ENCODE data around the gene TAF15. TPM values are rescaled to one million over a fixed set of nuclear protein-coding genes. Genes with fewer than 3 reads are reported as not detected.

The TAF15 gene
- total and polyA plus RNA-seq, 2 of the 13 experiments (the other 11 are each of a cell fraction or from before 2014, with no cell fraction given), result 25.2 to 26.5 TPM

DNA sequence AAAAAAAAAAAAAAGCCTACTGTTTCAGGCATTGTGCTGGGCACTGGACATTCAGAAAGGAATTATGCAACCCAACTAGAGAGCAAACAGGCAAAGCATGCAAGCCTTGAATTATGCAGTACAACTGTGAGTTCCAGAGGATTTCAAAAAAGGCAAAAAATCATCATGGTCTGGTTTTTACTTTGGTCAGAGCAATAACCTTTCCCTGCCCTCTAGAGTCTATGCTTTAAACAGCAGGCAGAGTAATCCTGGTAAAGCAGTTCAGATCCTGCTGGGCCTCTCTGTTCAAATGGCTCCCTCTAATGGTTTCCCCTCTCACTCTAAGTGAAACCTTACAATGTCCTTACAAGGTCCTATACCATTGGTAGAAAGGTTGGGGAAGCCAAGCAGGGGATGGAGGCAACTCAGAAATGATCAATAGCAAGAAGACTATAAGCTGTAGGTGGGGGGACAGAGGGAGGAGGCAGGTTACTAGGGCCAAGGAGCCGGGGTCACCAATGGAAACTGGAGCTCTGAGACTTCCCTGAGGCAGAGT lies 4.6 kb upstream of the TAF15 start (continued):
- TF ChIP-seq CEBPB (IDR thresholded peaks at IDR 0.05; ENCODE audit: borderline replicate concordance, low read depth, low read length) (peak; percentile 52; the same call in 1 of the 2 replicates), FOXA1 (IDR thresholded peaks at IDR 0.05) (no peak), FOXA1 (CRISPR knock-in tag; IDR thresholded peaks at IDR 0.05) (no peak), RBM22 (optimal IDR thresholded peaks at IDR 0.05; ENCODE audit: low read length) (no peak), ZMYM2 (CRISPR knock-in tag; IDR thresholded peaks at IDR 0.05) (no peak), ZNF724P (CRISPR knock-in tag; IDR thresholded peaks at IDR 0.05; ENCODE audit: borderline replicate concordance) (no peak), FOXM1 (CRISPR knock-in tag; IDR thresholded peaks at IDR 0.05) (no peak), SRSF1 (optimal IDR thresholded peaks at IDR 0.05; ENCODE audit: low read depth, low read length) (no peak), HDAC1 (CRISPR knock-in tag; IDR thresholded peaks at IDR 0.05) (no peak), FLYWCH1 (CRISPR knock-in tag; IDR thresholded peaks at IDR 0.05) (no peak), KLF9 (CRISPR knock-in tag; IDR thresholded peaks at IDR 0.05; ENCODE audit: low read depth) (no peak), JUN (CRISPR knock-in tag; IDR thresholded peaks at IDR 0.05) (no peak), ZNF652 (CRISPR knock-in tag; IDR thresholded peaks at IDR 0.05; ENCODE audit: borderline replicate concordance, low read depth) (no peak), AGO1 (IDR thresholded peaks at IDR 0.05; ENCODE audit: low read depth, low read length, poor library complexity, severe bottlenecking) (no peak), ZNF256 (CRISPR knock-in tag; conservative IDR thresholded peaks at IDR 0.05) (no peak)
- TF ChIP-seq, protein P1, sequence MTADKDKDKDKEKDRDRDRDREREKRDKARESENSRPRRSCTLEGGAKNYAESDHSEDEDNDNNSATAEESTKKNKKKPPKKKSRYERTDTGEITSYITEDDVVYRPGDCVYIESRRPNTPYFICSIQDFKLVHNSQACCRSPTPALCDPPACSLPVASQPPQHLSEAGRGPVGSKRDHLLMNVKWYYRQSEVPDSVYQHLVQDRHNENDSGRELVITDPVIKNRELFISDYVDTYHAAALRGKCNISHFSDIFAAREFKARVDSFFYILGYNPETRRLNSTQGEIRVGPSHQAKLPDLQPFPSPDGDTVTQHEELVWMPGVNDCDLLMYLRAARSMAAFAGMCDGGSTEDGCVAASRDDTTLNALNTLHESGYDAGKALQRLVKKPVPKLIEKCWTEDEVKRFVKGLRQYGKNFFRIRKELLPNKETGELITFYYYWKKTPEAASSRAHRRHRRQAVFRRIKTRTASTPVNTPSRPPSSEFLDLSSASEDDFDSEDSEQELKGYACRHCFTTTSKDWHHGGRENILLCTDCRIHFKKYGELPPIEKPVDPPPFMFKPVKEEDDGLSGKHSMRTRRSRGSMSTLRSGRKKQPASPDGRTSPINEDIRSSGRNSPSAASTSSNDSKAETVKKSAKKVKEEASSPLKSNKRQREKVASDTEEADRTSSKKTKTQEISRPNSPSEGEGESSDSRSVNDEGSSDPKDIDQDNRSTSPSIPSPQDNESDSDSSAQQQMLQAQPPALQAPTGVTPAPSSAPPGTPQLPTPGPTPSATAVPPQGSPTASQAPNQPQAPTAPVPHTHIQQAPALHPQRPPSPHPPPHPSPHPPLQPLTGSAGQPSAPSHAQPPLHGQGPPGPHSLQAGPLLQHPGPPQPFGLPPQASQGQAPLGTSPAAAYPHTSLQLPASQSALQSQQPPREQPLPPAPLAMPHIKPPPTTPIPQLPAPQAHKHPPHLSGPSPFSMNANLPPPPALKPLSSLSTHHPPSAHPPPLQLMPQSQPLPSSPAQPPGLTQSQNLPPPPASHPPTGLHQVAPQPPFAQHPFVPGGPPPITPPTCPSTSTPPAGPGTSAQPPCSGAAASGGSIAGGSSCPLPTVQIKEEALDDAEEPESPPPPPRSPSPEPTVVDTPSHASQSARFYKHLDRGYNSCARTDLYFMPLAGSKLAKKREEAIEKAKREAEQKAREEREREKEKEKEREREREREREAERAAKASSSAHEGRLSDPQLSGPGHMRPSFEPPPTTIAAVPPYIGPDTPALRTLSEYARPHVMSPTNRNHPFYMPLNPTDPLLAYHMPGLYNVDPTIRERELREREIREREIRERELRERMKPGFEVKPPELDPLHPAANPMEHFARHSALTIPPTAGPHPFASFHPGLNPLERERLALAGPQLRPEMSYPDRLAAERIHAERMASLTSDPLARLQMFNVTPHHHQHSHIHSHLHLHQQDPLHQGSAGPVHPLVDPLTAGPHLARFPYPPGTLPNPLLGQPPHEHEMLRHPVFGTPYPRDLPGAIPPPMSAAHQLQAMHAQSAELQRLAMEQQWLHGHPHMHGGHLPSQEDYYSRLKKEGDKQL (CRISPR knock-in tag; IDR thresholded peaks at IDR 0.05; ENCODE audit: low read depth), result no peak
- TF ChIP-seq, protein P2, sequence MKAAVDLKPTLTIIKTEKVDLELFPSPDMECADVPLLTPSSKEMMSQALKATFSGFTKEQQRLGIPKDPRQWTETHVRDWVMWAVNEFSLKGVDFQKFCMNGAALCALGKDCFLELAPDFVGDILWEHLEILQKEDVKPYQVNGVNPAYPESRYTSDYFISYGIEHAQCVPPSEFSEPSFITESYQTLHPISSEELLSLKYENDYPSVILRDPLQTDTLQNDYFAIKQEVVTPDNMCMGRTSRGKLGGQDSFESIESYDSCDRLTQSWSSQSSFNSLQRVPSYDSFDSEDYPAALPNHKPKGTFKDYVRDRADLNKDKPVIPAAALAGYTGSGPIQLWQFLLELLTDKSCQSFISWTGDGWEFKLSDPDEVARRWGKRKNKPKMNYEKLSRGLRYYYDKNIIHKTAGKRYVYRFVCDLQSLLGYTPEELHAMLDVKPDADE (CRISPR knock-in tag; IDR thresholded peaks at IDR 0.05), result no peak
- TF ChIP-seq, protein P3, sequence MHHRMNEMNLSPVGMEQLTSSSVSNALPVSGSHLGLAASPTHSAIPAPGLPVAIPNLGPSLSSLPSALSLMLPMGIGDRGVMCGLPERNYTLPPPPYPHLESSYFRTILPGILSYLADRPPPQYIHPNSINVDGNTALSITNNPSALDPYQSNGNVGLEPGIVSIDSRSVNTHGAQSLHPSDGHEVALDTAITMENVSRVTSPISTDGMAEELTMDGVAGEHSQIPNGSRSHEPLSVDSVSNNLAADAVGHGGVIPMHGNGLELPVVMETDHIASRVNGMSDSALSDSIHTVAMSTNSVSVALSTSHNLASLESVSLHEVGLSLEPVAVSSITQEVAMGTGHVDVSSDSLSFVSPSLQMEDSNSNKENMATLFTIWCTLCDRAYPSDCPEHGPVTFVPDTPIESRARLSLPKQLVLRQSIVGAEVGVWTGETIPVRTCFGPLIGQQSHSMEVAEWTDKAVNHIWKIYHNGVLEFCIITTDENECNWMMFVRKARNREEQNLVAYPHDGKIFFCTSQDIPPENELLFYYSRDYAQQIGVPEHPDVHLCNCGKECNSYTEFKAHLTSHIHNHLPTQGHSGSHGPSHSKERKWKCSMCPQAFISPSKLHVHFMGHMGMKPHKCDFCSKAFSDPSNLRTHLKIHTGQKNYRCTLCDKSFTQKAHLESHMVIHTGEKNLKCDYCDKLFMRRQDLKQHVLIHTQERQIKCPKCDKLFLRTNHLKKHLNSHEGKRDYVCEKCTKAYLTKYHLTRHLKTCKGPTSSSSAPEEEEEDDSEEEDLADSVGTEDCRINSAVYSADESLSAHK (CRISPR knock-in tag; IDR thresholded peaks at IDR 0.05; ENCODE audit: borderline replicate concordance), result no peak
- TF ChIP-seq, protein P4, sequence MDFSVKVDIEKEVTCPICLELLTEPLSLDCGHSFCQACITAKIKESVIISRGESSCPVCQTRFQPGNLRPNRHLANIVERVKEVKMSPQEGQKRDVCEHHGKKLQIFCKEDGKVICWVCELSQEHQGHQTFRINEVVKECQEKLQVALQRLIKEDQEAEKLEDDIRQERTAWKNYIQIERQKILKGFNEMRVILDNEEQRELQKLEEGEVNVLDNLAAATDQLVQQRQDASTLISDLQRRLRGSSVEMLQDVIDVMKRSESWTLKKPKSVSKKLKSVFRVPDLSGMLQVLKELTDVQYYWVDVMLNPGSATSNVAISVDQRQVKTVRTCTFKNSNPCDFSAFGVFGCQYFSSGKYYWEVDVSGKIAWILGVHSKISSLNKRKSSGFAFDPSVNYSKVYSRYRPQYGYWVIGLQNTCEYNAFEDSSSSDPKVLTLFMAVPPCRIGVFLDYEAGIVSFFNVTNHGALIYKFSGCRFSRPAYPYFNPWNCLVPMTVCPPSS (IDR thresholded peaks at IDR 0.05), result no peak

Data from HepG2 (cell line).